Panc1 (cell line): ENCODE data around the gene YOD1. TPM values are rescaled to one million over a fixed set of nuclear protein-coding genes. Genes with fewer than 3 reads are reported as not detected.
A peak's percentile ranks its signal among the peaks of the same experiment; 100 is the strongest.

Source experiments
- ATAC-seq: fragments of 200-7000 bp; cut with Tn5 transposase; 2 replicates; pipeline ENCODE4 v1.9.1; 2020; ENCODE audit warnings: mild to moderate bottlenecking, moderate library complexity
- BruUV-seq: library from RNA; stranded (reverse); fragments of 400-500 nt; replicated peaks from 2 replicates; lab custom pipeline; 2021; lab: Mats Ljungman, UMichigan
- CTCF ChIA-PET: fragments of 300-600 bp; sonication (Branson Sonifier 250); formaldehyde crosslinking; loops from one replicate; lab custom pipeline; 2022; ENCODE audit warnings: antibody characterized with exemption; lab: Charles Lee
- POLR2A ChIA-PET: fragments of 300-600 bp; sonication (Branson Sonifier 250); formaldehyde crosslinking; loops from one replicate; lab custom pipeline; 2022; ENCODE audit warnings: antibody characterized with exemption; lab: Charles Lee
- DNase-seq: peaks from one replicate; pipeline ENCODE4 v3.0.0-alpha.2; 2010; ENCODE audit warnings: low read depth, low spot score
- H3K27ac ChIP-seq: 2 replicates; pipeline ENCODE4 v1.5.1; 2011; ENCODE audit warnings: mild to moderate bottlenecking, low read length, inconsistent platforms
- H3K27me3 ChIP-seq: fragments of 200-500 bp; sonication (Bioruptor generic); 2 replicates; pipeline ENCODE4 v1.6.0; 2014; ENCODE audit warnings: low read length, inconsistent platforms; ENCODE audit not compliant: control insufficient read depth, insufficient read depth
- H3K36me3 ChIP-seq: fragments of 200-500 bp; sonication (Bioruptor generic); 2 replicates; pipeline ENCODE4 v1.5.1; 2014; ENCODE audit warnings: inconsistent platforms, mild to moderate bottlenecking, low read length, moderate library complexity; ENCODE audit not compliant: control insufficient read depth, insufficient read depth
- H3K4me1 ChIP-seq: 2 replicates; pipeline ENCODE4 v1.5.1; 2011; ENCODE audit warnings: inconsistent platforms, mild to moderate bottlenecking, low read length, moderate library complexity; ENCODE audit not compliant: control insufficient read depth, insufficient read depth
- H3K4me3 ChIP-seq, 2 experiments: 2 replicates each; pipeline ENCODE4 v1.5.1; 2011 to 2012; ENCODE audit warnings: low read depth in 2 of 2, low read length in 2 of 2, mild to moderate bottlenecking in 2 of 2, inconsistent platforms in 1 of 2, moderate library complexity in 1 of 2
- H3K9me3 ChIP-seq: fragments of 200-500 bp; sonication (Bioruptor generic); 2 replicates; pipeline ENCODE4 v1.5.1; 2014; ENCODE audit warnings: low read depth, mild to moderate bottlenecking, inconsistent platforms, low read length, moderate library complexity; ENCODE audit not compliant: control insufficient read depth, insufficient read depth
- POLR2AphosphoS5 ChIP-seq: IDR thresholded peaks from 2 replicates; pipeline ENCODE4 v1.6.1; 2012; ENCODE audit warnings: mild to moderate bottlenecking, low read depth, low read length, moderate library complexity
- SIN3A ChIP-seq: IDR thresholded peaks from 2 replicates; pipeline ENCODE4 v1.6.1; 2012; ENCODE audit warnings: low read depth, mild to moderate bottlenecking, low read length, moderate library complexity, borderline replicate concordance; ENCODE audit not compliant: insufficient read depth
- TCF7L2 ChIP-seq: IDR thresholded peaks from 2 replicates; pipeline ENCODE4 v1.6.1; 2011; ENCODE audit warnings: mild to moderate bottlenecking, low read depth, low read length, inconsistent platforms
- in situ Hi-C: cut with HindIII; loops from 2 replicates; pipeline ENCODE4 v1.10.0; 2016; ENCODE audit warnings: low sequenced_read_pairs, low pct_unique_long_range_greater_than_20kb
- intact Hi-C: fragments of 100-400 bp; cut with micrococcal nuclease; formaldehyde crosslinking; loops from one replicate; pipeline ENCODE4 v1.10.0; 2022; ENCODE audit not compliant: unreplicated experiment
- total RNA-seq: library from RNA; stranded (reverse); gene quantifications from one replicate; pipeline ENCODE4 v1.2.1, GENCODE V29; 2021; ENCODE audit not compliant: unreplicated experiment
- TF ChIP-seq, protein P1 (sequence below): fragments of 450-650 bp; IDR thresholded peaks from 2 replicates; pipeline ENCODE4 v1.5.1; 2017; ENCODE audit warnings: mild to moderate bottlenecking
- TF ChIP-seq, protein P2 (sequence below), 2 experiments: IDR thresholded peaks; 2 replicates each; pipeline ENCODE4 v1.6.1; 2011 to 2012; ENCODE audit warnings: low read depth in 2 of 2, control low read depth in 1 of 2, low read length in 1 of 2, mild to moderate bottlenecking in 1 of 2, moderate library complexity in 1 of 2; ENCODE audit not compliant: insufficient read depth in 1 of 2

The YOD1 gene
- total RNA-seq, 1 experiment from 2014 or later: 7.1 TPM

DNA sequence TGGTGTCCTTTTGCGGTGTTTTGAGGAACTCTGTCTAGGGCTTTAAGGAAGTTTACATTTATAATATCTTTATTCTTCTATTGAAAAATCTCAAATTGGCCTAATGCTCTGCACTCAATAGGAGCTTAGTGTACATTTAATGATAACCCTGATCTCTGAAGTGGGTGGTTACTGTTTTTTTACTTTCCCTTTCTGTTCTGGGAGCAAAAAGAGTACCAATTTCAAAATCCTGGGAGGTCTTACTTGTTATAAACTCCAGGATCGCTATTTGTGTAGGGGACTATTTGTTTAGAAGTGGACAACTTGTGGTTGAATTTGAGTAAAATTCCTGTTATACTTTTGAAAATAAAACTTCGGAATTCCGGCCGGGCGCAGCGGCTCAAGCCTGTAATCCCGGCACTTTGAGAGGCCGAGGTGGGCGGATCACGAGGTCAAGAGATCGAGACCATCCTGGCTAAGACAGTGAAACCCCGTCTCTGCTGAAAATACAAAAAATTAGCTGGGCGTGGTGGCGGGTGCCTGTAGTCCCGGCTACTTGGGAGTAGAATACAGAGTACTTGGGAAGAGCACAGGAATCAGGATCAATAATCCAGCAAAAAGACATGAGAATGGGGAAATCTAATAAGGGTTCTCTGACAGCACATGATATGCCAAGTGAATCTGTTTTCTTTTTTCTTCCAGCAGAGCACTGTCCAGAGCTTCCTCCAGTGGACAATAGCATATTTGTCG lies 38.8 kb upstream of the YOD1 start:
- no peak for ATAC-seq
- in situ Hi-C loops: no loop called here

DNA sequence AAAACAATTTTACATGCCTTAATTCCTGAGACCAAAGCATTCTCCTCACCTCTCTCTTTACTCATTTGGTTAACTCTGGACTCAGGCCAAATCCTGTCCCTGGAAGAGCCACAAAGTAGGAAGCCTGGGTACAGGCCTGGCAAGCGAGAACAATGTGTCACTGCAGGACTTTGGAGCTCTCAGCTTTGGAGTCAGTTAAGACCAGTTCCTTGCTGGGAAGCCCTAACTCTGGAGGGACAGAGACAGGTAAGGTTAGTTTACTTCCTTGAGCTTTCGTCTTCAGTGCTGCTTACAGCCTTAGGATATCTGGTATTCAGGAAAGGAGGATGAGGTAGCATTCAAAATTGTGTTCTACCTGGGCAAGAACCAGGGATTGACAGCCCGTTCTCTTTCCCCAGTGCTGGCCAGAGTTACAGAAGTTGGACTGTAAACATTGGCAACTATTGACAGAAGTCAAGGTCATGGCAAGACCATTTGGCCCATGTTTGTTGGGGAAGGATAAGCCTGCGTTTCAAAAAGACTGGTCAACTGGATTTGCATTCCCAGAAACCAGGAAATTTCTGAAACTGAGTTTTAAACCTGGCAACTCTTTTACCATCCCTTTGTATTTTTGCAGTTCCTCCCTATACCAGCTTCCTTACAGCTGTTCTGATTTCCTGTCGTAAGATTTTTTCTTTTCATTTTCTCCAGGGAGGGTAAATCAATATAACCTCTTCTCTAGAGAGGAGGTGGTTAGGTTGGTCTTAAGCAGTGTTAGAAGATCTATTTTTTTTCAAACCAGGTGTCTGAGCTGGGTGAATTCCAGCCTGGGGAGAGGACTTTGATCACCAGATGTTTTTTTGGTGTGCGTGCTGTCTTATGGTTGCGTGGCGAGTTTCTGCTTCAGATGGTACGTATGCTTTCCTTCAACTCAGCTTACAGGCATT lies 38.0 kb upstream of the YOD1 start, which contains the start of gene C4BPB:
TSS of gene C4BPB (plus strand) at position 160 of the 926 bp plus-strand sequence. CDS start at position 832, 672 bp downstream.
- DNase-seq (no peak), ATAC-seq (no peak)
- no TSS peak for BruUV-seq
- H3K4me1 ChIP-seq: 0 out of 2 replicates have a peak, but pooled peaks cover 2% of the 10 kb centered on the region
- H3K36me3 ChIP-seq: no peaks in the 10 kb centered on the region
- H3K27me3 ChIP-seq: no peaks in the 10 kb centered on the region
- peak within 1 kb of the TSS in 1 of 2 experiments; percentile 16; a peak in 1 of 4 replicates for H3K4me3 ChIP-seq
- H3K27ac ChIP-seq: no peak within 1 kb of the TSS
- intact Hi-C loops (no loop called here), in situ Hi-C loops (no loop called here)
- ChIA-PET CTCF (no interaction called here), POLR2A (no interaction called here)
- H3K9me3 ChIP-seq: no peaks in the 10 kb centered on the region
- TF ChIP-seq, protein P1, sequence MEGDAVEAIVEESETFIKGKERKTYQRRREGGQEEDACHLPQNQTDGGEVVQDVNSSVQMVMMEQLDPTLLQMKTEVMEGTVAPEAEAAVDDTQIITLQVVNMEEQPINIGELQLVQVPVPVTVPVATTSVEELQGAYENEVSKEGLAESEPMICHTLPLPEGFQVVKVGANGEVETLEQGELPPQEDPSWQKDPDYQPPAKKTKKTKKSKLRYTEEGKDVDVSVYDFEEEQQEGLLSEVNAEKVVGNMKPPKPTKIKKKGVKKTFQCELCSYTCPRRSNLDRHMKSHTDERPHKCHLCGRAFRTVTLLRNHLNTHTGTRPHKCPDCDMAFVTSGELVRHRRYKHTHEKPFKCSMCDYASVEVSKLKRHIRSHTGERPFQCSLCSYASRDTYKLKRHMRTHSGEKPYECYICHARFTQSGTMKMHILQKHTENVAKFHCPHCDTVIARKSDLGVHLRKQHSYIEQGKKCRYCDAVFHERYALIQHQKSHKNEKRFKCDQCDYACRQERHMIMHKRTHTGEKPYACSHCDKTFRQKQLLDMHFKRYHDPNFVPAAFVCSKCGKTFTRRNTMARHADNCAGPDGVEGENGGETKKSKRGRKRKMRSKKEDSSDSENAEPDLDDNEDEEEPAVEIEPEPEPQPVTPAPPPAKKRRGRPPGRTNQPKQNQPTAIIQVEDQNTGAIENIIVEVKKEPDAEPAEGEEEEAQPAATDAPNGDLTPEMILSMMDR: no peak
- TF ChIP-seq POLR2AphosphoS5: no peak
- TF ChIP-seq, protein P2, sequence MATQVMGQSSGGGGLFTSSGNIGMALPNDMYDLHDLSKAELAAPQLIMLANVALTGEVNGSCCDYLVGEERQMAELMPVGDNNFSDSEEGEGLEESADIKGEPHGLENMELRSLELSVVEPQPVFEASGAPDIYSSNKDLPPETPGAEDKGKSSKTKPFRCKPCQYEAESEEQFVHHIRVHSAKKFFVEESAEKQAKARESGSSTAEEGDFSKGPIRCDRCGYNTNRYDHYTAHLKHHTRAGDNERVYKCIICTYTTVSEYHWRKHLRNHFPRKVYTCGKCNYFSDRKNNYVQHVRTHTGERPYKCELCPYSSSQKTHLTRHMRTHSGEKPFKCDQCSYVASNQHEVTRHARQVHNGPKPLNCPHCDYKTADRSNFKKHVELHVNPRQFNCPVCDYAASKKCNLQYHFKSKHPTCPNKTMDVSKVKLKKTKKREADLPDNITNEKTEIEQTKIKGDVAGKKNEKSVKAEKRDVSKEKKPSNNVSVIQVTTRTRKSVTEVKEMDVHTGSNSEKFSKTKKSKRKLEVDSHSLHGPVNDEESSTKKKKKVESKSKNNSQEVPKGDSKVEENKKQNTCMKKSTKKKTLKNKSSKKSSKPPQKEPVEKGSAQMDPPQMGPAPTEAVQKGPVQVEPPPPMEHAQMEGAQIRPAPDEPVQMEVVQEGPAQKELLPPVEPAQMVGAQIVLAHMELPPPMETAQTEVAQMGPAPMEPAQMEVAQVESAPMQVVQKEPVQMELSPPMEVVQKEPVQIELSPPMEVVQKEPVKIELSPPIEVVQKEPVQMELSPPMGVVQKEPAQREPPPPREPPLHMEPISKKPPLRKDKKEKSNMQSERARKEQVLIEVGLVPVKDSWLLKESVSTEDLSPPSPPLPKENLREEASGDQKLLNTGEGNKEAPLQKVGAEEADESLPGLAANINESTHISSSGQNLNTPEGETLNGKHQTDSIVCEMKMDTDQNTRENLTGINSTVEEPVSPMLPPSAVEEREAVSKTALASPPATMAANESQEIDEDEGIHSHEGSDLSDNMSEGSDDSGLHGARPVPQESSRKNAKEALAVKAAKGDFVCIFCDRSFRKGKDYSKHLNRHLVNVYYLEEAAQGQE (IDR thresholded peaks at IDR 0.05; ENCODE audit: insufficient read depth in 1 of 2, low read depth in 2 of 2, low read length in 1 of 2): no peak
- TF ChIP-seq TCF7L2: no peak
- no peak for TF ChIP-seq SIN3A

More for the DNA sequence above, 38.8 kb upstream of the YOD1 start:
- no peak for DNase-seq
- Histone ChIP-seq H3K27ac (no peak overlapping the region), H3K4me1 (no peaks in the 10 kb centered on the region), H3K36me3 (no peaks in the 10 kb centered on the region), H3K9me3 (no peaks in the 10 kb centered on the region), H3K4me3 (peak overlapping the region in 1 of 2 experiments; percentile 16; a peak in 1 of 4 replicates), H3K27me3 (no peaks in the 10 kb centered on the region)
- intact Hi-C loops: no loop called here
- ChIA-PET CTCF (no interaction called here), POLR2A (no interaction called here)
- no peak for TF ChIP-seq TCF7L2
- TF ChIP-seq, protein P2 (IDR thresholded peaks at IDR 0.05; ENCODE audit: insufficient read depth in 1 of 2, low read depth in 2 of 2, low read length in 1 of 2): no peak
- TF ChIP-seq SIN3A: no peak
- no peak for TF ChIP-seq POLR2AphosphoS5
- TF ChIP-seq, protein P1: no peak
- no TSS peak for BruUV-seq
